Vagina (tissue), 2 donors: ENCODE data around the gene RAMACL. TPM values are rescaled to one million over a fixed set of nuclear protein-coding genes. Genes with fewer than 3 reads are reported as not detected.

ENCODE experiments used
- DNase-seq, 2 donors: peaks; one replicate each; pipeline ENCODE4 v3.0.0-alpha.2; 2017; ENCODE audit errors: extremely low spot score in 2 of 2
- H3K27ac ChIP-seq: fragments of 200-600 bp; sonication (generic); one replicate; pipeline ENCODE4 v1.5.1; 2019
- H3K27me3 ChIP-seq: fragments of 200-600 bp; sonication (generic); one replicate; pipeline ENCODE4 v1.5.1; 2019
- H3K36me3 ChIP-seq, 2 donors: fragments of 200-600 bp; sonication (generic); one replicate each; pipeline ENCODE4 v1.5.1; 2017 to 2019
- H3K4me1 ChIP-seq: fragments of 200-600 bp; sonication (generic); one replicate; pipeline ENCODE4 v1.5.1; 2019
- H3K4me3 ChIP-seq, 2 donors: fragments of 200-600 bp; sonication (generic); 1 replicate in 1 of 2; 2 replicates in 1 of 2; pipeline ENCODE4 v1.5.1; 2016 to 2019
- H3K9me3 ChIP-seq: fragments of 200-600 bp; sonication (generic); one replicate; pipeline ENCODE4 v1.5.1; 2019
- POLR2A ChIP-seq, 2 donors: fragments of 450-650 bp; IDR thresholded peaks; one replicate each; pipeline ENCODE4 v1.6.1; 2017; ENCODE audit warnings: antibody characterized with exemption in 2 of 2, mild to moderate bottlenecking in 2 of 2, moderate library complexity in 2 of 2
- POLR2AphosphoS5 ChIP-seq, 2 donors: sonication (generic); formaldehyde crosslinking; IDR thresholded peaks; one replicate each; pipeline ENCODE4 v1.9.0; 2017; ENCODE audit warnings: antibody characterized with exemption in 2 of 2, mild to moderate bottlenecking in 2 of 2, low read depth in 1 of 2; ENCODE audit not compliant: insufficient read depth in 1 of 2
- intact Hi-C: fragments of 100-400 bp; cut with DNase I; formaldehyde crosslinking; loops from one replicate; pipeline ENCODE4 v1.15.1; 2023
- total RNA-seq: library from RNA; depleted of rRNA; stranded (reverse); fragments of >200 nt; gene quantifications from one replicate; pipeline ENCODE4 v1.2.3, GENCODE V29; 2016
- TF ChIP-seq, protein P1 (sequence below), 3 experiments: fragments of 450-650 bp in 2 of 3; fragments of 200-600 bp in 1 of 3; sonication (generic) in 1 of 3; IDR thresholded peaks; one replicate each; pipeline ENCODE4 v1.5.1; 2017 to 2019; ENCODE audit warnings: antibody characterized with exemption in 3 of 3, mild to moderate bottlenecking in 2 of 3, moderate library complexity in 2 of 3

Gene RAMACL
- total RNA-seq, 1 donor from 2014 or later: 2.2 TPM

DNA sequence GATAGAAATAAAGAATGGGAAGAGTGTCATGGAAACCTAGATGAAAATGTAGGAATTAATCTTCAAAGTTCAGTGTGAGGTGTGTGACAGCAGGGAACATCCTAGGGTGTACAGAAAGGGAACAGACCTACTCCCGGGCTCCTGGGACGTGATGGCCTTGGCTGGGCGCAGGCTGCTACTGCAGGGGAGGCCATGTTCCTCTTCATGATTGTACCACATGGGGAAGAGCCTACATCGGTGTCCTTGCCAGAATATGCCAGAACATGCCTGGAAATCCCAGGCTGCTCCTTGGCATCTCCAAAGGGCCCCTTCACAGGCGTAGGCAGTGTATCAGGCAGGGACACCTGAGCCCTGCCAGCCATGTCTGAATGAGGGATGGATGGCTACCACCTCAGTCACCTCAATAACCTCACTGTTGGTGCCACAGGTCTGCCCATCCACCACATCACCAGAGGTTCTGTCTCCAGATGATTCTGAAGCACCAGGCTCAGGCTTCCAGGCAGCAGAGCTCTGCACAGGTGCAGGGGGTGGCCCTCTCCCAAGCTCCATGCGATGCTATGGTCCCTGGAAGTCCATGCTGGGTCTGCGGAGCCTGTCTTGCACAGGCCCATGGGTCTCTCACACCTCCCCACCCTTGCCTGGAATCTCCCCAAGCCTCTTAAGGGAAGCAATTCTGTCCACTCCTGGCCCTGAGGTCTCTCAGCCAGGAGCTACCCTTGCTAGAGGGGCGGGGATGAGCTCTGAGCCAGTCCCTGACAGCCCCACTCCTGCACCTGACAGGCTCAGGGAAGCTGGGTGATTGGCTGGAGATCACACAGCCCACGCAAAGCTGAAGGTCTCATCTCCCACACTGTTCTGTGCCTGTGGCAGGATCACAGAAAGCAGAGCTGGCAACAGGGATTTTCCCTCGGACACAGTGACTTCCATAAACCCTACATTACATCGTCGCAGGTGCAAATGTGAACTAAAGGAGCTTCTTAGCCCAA is 20.2 kb downstream of the RAMACL start:
- no peaks in the 10 kb centered on the region for H3K36me3 ChIP-seq
- TF ChIP-seq, protein P1, sequence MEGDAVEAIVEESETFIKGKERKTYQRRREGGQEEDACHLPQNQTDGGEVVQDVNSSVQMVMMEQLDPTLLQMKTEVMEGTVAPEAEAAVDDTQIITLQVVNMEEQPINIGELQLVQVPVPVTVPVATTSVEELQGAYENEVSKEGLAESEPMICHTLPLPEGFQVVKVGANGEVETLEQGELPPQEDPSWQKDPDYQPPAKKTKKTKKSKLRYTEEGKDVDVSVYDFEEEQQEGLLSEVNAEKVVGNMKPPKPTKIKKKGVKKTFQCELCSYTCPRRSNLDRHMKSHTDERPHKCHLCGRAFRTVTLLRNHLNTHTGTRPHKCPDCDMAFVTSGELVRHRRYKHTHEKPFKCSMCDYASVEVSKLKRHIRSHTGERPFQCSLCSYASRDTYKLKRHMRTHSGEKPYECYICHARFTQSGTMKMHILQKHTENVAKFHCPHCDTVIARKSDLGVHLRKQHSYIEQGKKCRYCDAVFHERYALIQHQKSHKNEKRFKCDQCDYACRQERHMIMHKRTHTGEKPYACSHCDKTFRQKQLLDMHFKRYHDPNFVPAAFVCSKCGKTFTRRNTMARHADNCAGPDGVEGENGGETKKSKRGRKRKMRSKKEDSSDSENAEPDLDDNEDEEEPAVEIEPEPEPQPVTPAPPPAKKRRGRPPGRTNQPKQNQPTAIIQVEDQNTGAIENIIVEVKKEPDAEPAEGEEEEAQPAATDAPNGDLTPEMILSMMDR (IDR thresholded peaks at IDR 0.05): no peak
- no peak for TF ChIP-seq POLR2AphosphoS5 (IDR thresholded peaks at IDR 0.05; ENCODE audit: insufficient read depth in 1 of 2, low read depth in 1 of 2)
- peaks cover 27% of the 10 kb centered on the region for H3K4me1 ChIP-seq
- no peaks in the 10 kb centered on the region for H3K27me3 ChIP-seq
- no peak for DNase-seq
- no peaks in the 10 kb centered on the region for H3K9me3 ChIP-seq
- intact Hi-C loops: no loop called here
- H3K4me3 ChIP-seq: no peak overlapping the region
- H3K27ac ChIP-seq: peak overlapping the region; percentile 53

DNA sequence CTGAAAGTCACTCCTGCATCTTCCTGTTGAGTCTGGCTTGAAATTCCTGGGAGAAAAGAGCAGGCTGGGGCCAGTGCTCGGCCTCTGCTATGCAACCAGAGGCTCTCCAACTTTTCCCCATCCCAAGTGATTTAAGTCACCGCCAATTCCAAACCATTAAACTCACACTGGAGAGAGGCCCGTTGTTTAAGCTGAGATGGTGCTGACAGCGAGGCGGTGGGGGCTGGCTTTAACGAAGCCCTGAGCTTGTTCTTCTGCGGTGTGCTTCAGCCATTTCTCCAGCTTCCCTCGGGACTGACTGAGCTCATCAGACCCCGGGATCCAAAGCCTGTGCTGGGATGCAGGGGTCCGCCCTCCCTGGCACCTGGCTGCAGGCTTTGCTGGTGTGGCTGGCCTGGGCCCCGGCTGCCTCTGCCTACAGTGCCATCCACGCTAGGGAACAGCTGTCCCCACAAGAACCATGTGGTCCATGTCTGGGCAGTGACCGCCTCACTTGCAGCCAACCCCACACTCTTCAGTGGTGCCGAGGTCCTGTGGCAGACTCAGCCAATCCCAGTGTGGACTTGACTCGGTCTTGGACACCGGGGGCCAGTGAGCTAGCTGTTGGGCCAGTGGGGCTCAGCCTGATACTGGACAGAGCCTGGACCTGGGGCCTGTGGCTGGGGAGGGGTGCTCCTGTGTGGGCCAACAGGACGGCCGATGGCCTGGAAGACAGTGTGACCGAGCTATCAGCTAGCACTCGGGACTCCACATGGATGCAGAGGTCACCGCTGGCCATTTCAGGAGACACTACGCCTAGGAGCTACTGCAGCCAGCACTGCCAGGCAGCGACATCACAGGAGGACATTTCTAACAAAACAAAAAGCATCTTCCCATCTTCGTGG is 21.2 kb downstream of the RAMACL start:
- no peak overlapping the region for H3K27ac ChIP-seq
- peaks cover 31% of the 10 kb centered on the region for H3K4me1 ChIP-seq
- intact Hi-C loops: no loop called here
- DNase-seq: no peak
- TF ChIP-seq POLR2AphosphoS5 (IDR thresholded peaks at IDR 0.05; ENCODE audit: insufficient read depth in 1 of 2, low read depth in 1 of 2): no peak
- TF ChIP-seq, protein P1 (IDR thresholded peaks at IDR 0.05): no peak
- TF ChIP-seq POLR2A (IDR thresholded peaks at IDR 0.05): no peak
- H3K4me3 ChIP-seq: no peak overlapping the region
- no peaks in the 10 kb centered on the region for H3K36me3 ChIP-seq
- no peaks in the 10 kb centered on the region for H3K9me3 ChIP-seq
- H3K27me3 ChIP-seq: no peaks in the 10 kb centered on the region

DNA sequence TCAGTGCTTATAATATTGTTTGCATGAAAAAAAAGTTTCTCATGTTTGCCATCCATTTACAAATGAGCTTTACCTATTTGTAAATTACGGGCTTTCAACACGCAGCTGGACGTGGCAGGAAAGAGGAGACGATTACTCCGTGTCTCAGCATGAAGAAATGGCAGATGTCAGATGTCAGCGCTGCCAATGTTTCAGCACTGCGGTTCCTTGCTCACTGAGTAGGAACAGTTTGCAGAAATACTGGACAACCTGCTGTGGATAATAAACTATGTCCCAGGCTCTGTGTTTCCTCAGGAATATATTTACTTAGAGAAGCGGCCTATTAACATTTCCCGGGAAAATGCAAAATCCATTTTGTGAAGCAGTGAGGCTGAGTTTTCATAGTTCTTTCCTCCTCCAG is 22.7 kb downstream of the RAMACL start:
- H3K36me3 ChIP-seq: no peaks in the 10 kb centered on the region

DNA sequence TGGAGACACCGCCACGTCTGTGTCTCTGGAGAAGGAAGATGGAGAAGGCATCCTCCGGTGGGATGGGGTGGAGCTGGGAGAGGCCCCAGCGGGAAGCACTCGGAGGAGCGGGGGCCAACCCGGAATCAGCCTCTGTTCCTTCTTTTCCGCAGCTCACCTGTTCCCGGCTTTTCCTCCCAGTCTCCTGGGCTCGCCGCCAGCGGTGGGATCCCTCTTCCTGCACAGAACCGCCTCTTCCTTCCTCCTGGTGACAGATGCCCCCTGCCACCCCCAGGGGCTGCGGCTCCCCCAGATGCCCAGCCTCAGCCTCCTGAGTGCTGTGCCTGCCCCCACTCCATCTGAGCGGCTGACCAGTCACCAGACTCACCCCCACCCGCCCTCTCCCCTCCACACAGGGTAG is 23.3 kb downstream of the RAMACL start:
- no peak for DNase-seq
- H3K9me3 ChIP-seq: no peaks in the 10 kb centered on the region
- H3K27me3 ChIP-seq: no peaks in the 10 kb centered on the region
- intact Hi-C loops: no loop called here
- peaks cover 34% of the 10 kb centered on the region for H3K4me1 ChIP-seq
- H3K27ac ChIP-seq: peak overlapping the region; percentile 26
- H3K36me3 ChIP-seq: no peaks in the 10 kb centered on the region
- TF ChIP-seq POLR2AphosphoS5 (IDR thresholded peaks at IDR 0.05; ENCODE audit: insufficient read depth in 1 of 2, low read depth in 1 of 2): no peak
- TF ChIP-seq, protein P1 (IDR thresholded peaks at IDR 0.05): no peak
- no peak for TF ChIP-seq POLR2A (IDR thresholded peaks at IDR 0.05)
- H3K4me3 ChIP-seq: no peak overlapping the region

More for the DNA sequence above, 22.7 kb downstream of the RAMACL start:
- Histone ChIP-seq H3K9me3 (no peaks in the 10 kb centered on the region), H3K27me3 (no peaks in the 10 kb centered on the region), H3K27ac (no peak overlapping the region), H3K4me1 (peaks cover 31% of the 10 kb centered on the region), H3K4me3 (no peak overlapping the region)
- intact Hi-C loops: no loop called here
- DNase-seq: no peak
- TF ChIP-seq POLR2AphosphoS5 (IDR thresholded peaks at IDR 0.05; ENCODE audit: insufficient read depth in 1 of 2, low read depth in 1 of 2): no peak
- TF ChIP-seq, protein P1 (IDR thresholded peaks at IDR 0.05): no peak
